ENCODE results near the gene SCN3A. TPM values are rescaled to one million over a fixed set of nuclear protein-coding genes. Genes with fewer than 3 reads are reported as not detected.

Gene SCN3A
- total and polyA plus RNA-seq, 2 of the 13 experiments (the other 11 are each of a cell fraction or from before 2014, with no cell fraction given) = not detected

DNA sequence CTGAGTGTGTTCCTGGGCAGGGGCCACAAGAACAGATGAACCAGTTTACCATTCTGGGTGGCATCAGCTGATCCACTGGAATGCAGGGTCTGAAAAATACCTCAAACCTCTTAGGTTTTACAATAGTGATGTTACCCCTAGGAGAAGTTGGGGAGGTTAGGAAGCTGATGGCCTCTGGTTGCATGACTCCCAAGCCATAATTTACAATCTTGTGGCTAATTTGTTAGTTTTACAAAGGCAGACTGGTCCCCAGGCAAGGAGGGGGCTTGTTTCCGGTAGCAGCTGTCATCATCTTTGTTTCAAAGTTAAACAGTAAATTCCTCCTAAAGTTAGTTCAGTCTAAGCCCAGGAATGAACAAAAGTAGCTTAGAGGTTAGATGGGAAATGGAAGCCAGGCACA is 134.7 kb downstream of the SCN3A start (continued):
- no peak for TF ChIP-seq ZNF660 (CRISPR knock-in tag; IDR thresholded peaks at IDR 0.05; ENCODE audit: borderline replicate concordance, low read depth)
- TF ChIP-seq, protein P1, sequence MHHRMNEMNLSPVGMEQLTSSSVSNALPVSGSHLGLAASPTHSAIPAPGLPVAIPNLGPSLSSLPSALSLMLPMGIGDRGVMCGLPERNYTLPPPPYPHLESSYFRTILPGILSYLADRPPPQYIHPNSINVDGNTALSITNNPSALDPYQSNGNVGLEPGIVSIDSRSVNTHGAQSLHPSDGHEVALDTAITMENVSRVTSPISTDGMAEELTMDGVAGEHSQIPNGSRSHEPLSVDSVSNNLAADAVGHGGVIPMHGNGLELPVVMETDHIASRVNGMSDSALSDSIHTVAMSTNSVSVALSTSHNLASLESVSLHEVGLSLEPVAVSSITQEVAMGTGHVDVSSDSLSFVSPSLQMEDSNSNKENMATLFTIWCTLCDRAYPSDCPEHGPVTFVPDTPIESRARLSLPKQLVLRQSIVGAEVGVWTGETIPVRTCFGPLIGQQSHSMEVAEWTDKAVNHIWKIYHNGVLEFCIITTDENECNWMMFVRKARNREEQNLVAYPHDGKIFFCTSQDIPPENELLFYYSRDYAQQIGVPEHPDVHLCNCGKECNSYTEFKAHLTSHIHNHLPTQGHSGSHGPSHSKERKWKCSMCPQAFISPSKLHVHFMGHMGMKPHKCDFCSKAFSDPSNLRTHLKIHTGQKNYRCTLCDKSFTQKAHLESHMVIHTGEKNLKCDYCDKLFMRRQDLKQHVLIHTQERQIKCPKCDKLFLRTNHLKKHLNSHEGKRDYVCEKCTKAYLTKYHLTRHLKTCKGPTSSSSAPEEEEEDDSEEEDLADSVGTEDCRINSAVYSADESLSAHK (CRISPR knock-in tag; IDR thresholded peaks at IDR 0.05; ENCODE audit: borderline replicate concordance) = no peak
- TF ChIP-seq, protein P2, sequence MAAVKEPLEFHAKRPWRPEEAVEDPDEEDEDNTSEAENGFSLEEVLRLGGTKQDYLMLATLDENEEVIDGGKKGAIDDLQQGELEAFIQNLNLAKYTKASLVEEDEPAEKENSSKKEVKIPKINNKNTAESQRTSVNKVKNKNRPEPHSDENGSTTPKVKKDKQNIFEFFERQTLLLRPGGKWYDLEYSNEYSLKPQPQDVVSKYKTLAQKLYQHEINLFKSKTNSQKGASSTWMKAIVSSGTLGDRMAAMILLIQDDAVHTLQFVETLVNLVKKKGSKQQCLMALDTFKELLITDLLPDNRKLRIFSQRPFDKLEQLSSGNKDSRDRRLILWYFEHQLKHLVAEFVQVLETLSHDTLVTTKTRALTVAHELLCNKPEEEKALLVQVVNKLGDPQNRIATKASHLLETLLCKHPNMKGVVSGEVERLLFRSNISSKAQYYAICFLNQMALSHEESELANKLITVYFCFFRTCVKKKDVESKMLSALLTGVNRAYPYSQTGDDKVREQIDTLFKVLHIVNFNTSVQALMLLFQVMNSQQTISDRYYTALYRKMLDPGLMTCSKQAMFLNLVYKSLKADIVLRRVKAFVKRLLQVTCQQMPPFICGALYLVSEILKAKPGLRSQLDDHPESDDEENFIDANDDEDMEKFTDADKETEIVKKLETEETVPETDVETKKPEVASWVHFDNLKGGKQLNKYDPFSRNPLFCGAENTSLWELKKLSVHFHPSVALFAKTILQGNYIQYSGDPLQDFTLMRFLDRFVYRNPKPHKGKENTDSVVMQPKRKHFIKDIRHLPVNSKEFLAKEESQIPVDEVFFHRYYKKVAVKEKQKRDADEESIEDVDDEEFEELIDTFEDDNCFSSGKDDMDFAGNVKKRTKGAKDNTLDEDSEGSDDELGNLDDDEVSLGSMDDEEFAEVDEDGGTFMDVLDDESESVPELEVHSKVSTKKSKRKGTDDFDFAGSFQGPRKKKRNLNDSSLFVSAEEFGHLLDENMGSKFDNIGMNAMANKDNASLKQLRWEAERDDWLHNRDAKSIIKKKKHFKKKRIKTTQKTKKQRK (IDR thresholded peaks at IDR 0.05; ENCODE audit: low read length) = no peak
- TF ChIP-seq, protein P3, sequence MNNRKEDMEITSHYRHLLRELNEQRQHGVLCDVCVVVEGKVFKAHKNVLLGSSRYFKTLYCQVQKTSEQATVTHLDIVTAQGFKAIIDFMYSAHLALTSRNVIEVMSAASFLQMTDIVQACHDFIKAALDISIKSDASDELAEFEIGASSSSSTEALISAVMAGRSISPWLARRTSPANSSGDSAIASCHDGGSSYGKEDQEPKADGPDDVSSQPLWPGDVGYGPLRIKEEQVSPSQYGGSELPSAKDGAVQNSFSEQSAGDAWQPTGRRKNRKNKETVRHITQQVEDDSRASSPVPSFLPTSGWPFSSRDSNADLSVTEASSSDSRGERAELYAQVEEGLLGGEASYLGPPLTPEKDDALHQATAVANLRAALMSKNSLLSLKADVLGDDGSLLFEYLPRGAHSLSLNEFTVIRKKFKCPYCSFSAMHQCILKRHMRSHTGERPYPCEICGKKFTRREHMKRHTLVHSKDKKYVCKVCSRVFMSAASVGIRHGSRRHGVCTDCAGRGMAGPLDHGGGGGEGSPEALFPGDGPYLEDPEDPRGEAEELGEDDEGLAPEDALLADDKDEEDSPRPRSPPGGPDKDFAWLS (CRISPR knock-in tag; IDR thresholded peaks at IDR 0.05; ENCODE audit: borderline replicate concordance) = no peak
- no peak for TF ChIP-seq CBFB (CRISPR knock-in tag; IDR thresholded peaks at IDR 0.05)
- no peak for TF ChIP-seq NFIB (CRISPR knock-in tag; IDR thresholded peaks at IDR 0.05; ENCODE audit: borderline replicate concordance)
- no peak for TF ChIP-seq ZNF776 (CRISPR knock-in tag; IDR thresholded peaks at IDR 0.05)

Measured in HepG2 (cell line).